ENCODE results near the gene PKP3. TPM values are rescaled to one million over a fixed set of nuclear protein-coding genes. Genes with fewer than 3 reads are reported as not detected.

Gene PKP3
- total and polyA plus RNA-seq, 2 donors (not counting 1 experiment from before 2014, with no cell fraction given) = 0.78 TPM; not detected in 1

DNA sequence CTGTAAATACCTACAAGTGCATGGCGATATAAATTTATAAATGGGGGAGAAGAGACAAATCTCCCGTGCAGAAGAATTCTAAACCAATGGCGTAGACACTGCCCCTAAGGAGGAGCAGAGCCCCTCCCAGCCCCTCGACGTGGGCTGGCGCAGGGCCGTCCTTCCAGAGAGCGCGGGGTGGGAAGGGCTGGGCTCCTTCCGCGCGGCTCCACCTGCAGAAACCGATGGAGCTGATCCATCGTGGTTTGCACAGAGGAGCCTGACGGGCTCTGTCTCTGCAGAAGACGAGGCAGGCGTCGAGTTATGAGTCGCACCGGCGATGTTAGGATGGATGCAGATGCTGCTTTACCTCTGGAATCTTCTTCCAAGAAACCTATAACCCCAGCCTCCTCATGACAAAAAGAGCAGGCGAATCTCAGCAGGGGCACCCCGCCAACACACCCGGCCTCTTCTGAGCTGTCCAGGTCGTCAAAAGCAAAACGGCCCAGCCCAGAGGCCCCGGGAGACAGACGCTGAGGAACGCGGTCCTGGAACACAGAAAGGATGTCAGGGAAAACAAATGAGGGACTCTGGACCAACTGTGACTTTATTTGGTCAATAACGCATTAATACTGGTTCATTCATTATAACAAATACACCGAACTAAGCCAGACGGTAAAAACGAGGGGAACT lies 35.7 kb upstream of the PKP3 start:
- Histone ChIP-seq H3K27ac (ENCODE audit: low read length in 2 of 2) (no peak overlapping the region), H3K4me2 (replicated peaks; ENCODE audit: low read depth, low read length, poor library complexity, severe bottlenecking) (no peak overlapping the region), H4K20me1 (ENCODE audit: control insufficient read depth, insufficient read depth, low read length, poor library complexity, severe bottlenecking) (no peaks in the 10 kb centered on the region), H3K9me3 (ENCODE audit: control extremely low read depth in 1 of 3, control insufficient read depth in 2 of 3, insufficient read depth in 1 of 3, low read length in 2 of 3) (peaks cover 0 to 18% (median 0%) of the 10 kb centered on the region in 3 donors), H3K36me3 (replicated peaks in 1 of 2; ENCODE audit: control extremely low read depth in 1 of 2, control insufficient read depth in 1 of 2, extremely low read depth in 1 of 2, insufficient read depth in 2 of 2, low read length in 1 of 2) (no peaks in the 10 kb centered on the region), H3K9ac (ENCODE audit: low read length) (no peak overlapping the region), H2AFZ (ENCODE audit: insufficient read depth, low read depth, low read length, poor library complexity, severe bottlenecking) (no peak overlapping the region), H3K4me1 (ENCODE audit: control insufficient read depth in 2 of 2, insufficient read depth in 2 of 2, low read length in 2 of 2) (peaks cover 9 to 16% of the 10 kb centered on the region in 2 donors), H3K27me3 (replicated peaks in 1 of 4; ENCODE audit: control extremely low read depth in 1 of 4, control insufficient read depth in 3 of 4, insufficient read depth in 4 of 4, low read length in 3 of 4) (peaks cover 0 to 1% (median 0%) of the 10 kb centered on the region in 4 experiments), H3K4me3 (ENCODE audit: control extremely low read depth in 1 of 5, extremely low read depth in 1 of 5, insufficient read depth in 1 of 5, low read depth in 2 of 5, low read length in 4 of 5) (no peak overlapping the region), H3K79me2 (ENCODE audit: control insufficient read depth, insufficient read depth, low read length) (no peaks in the 10 kb centered on the region)
- TF ChIP-seq EZH2 (IDR thresholded peaks at IDR 0.05; ENCODE audit: borderline replicate concordance, insufficient read depth, low read depth, low read length, poor library complexity, severe bottlenecking) = no peak
- TF ChIP-seq, protein P1, sequence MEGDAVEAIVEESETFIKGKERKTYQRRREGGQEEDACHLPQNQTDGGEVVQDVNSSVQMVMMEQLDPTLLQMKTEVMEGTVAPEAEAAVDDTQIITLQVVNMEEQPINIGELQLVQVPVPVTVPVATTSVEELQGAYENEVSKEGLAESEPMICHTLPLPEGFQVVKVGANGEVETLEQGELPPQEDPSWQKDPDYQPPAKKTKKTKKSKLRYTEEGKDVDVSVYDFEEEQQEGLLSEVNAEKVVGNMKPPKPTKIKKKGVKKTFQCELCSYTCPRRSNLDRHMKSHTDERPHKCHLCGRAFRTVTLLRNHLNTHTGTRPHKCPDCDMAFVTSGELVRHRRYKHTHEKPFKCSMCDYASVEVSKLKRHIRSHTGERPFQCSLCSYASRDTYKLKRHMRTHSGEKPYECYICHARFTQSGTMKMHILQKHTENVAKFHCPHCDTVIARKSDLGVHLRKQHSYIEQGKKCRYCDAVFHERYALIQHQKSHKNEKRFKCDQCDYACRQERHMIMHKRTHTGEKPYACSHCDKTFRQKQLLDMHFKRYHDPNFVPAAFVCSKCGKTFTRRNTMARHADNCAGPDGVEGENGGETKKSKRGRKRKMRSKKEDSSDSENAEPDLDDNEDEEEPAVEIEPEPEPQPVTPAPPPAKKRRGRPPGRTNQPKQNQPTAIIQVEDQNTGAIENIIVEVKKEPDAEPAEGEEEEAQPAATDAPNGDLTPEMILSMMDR (IDR thresholded peaks at IDR 0.05) = no peak
- WGBS (ENCODE audit: insufficient coverage) = 72% methylated on average over 27 of the region's 34 CpGs
- Mint-ChIP-seq H3K9me3 (ENCODE audit: insufficient read depth) (no peaks in the 10 kb centered on the region), H3K27ac (no peak overlapping the region), H3K27me3 (no peaks in the 10 kb centered on the region), H3K4me3 (no peak overlapping the region), H3K4me1 (peaks cover 14% of the 10 kb centered on the region)
- intact Hi-C loops (cut with micrococcal nuclease) = no loop called here
- POLR2A ChIA-PET = interaction anchor here (0.6 kb wide), 1 partner anchor 38 kb away, joined by 3 read pairs; no protein-coding TSS in a partner anchor
- ATAC-seq (ENCODE audit: low read depth) (no peak), DNase-seq (no peak)
- CTCF ChIA-PET = interaction anchor here (8.2 kb wide), 1 partner anchor 107 kb away, joined by 52 read pairs; no protein-coding TSS in a partner anchor

DNA sequence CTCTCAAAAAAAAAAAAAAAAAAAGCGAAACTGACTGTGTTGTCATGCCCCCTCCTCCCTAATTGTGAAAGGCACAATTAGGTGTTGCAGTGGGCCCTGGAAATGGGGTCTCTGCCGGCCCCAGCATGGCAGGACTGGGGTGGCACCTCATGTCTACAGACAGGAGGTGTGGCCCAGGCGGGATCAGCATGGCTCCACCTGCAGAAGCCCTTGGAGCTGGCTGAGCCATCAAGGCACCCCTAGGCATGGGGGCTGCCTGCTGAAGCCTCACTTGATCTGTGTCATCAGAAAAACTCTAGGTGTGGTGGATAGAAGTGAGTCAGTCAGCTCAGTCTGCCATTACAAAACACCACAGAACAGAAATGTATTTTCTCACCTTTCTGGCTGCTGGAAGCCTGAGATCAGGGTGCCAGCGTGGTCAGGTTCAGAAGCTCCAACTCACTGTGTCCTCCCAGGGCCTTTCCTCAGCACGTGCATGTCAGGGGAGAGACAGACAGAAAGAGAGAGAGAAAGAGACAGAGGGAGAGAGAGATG lies 34.8 kb upstream of the PKP3 start:
- Histone ChIP-seq H3K4me1 (ENCODE audit: control insufficient read depth in 2 of 2, insufficient read depth in 2 of 2, low read length in 2 of 2) (peaks cover 9 to 19% of the 10 kb centered on the region in 2 donors), H2AFZ (ENCODE audit: insufficient read depth, low read depth, low read length, poor library complexity, severe bottlenecking) (no peak overlapping the region), H3K79me2 (ENCODE audit: control insufficient read depth, insufficient read depth, low read length) (no peaks in the 10 kb centered on the region), H3K27me3 (replicated peaks in 1 of 4; ENCODE audit: control extremely low read depth in 1 of 4, control insufficient read depth in 3 of 4, insufficient read depth in 4 of 4, low read length in 3 of 4) (peaks cover 0 to 2% (median 0%) of the 10 kb centered on the region in 4 experiments), H3K9me3 (ENCODE audit: control extremely low read depth in 1 of 3, control insufficient read depth in 2 of 3, insufficient read depth in 1 of 3, low read length in 2 of 3) (peaks cover 0 to 18% (median 0%) of the 10 kb centered on the region in 3 donors), H3K9ac (ENCODE audit: low read length) (no peak overlapping the region), H4K20me1 (ENCODE audit: control insufficient read depth, insufficient read depth, low read length, poor library complexity, severe bottlenecking) (no peaks in the 10 kb centered on the region), H3K27ac (ENCODE audit: low read length in 2 of 2) (no peak overlapping the region), H3K4me3 (ENCODE audit: control extremely low read depth in 1 of 5, extremely low read depth in 1 of 5, insufficient read depth in 1 of 5, low read depth in 2 of 5, low read length in 4 of 5) (no peak overlapping the region), H3K4me2 (replicated peaks; ENCODE audit: low read depth, low read length, poor library complexity, severe bottlenecking) (no peak overlapping the region), H3K36me3 (replicated peaks in 1 of 2; ENCODE audit: control extremely low read depth in 1 of 2, control insufficient read depth in 1 of 2, extremely low read depth in 1 of 2, insufficient read depth in 2 of 2, low read length in 1 of 2) (no peaks in the 10 kb centered on the region)
- Mint-ChIP-seq H3K27me3 (no peaks in the 10 kb centered on the region), H3K27ac (no peak overlapping the region), H3K4me3 (no peak overlapping the region), H3K9me3 (ENCODE audit: insufficient read depth) (no peaks in the 10 kb centered on the region), H3K4me1 (peaks cover 7% of the 10 kb centered on the region)
- CTCF ChIA-PET = interaction anchor here (0.7 to 8.2 kb wide), 2 partner anchors 108 to 111 kb away, joined by 3 to 52 read pairs; no protein-coding TSS in a partner anchor
- 83% methylated on average over 4 of the region's 5 CpGs for WGBS (ENCODE audit: insufficient coverage)
- TF ChIP-seq, protein P1 (IDR thresholded peaks at IDR 0.05) = no peak
- TF ChIP-seq EZH2 (IDR thresholded peaks at IDR 0.05; ENCODE audit: borderline replicate concordance, insufficient read depth, low read depth, low read length, poor library complexity, severe bottlenecking) = no peak
- DNase-seq = no peak
- intact Hi-C loops (cut with micrococcal nuclease) = no loop called here
- ATAC-seq (ENCODE audit: low read depth) = no peak
- POLR2A ChIA-PET = no interaction called here
